Loucy (cell line): Measurements from ENCODE around the gene MMP11.

Experiments used
- EZH2phosphoT487 ChIP-seq: fragments of 200-600 bp; IDR thresholded peaks from 2 replicates; pipeline ENCODE4 v1.6.1; 2018; ENCODE audit warnings: antibody characterized with exemption, mild to moderate bottlenecking, moderate library complexity, borderline replicate concordance
- TF ChIP-seq, protein P1 (sequence below): fragments of 200-600 bp; sonication (generic); conservative IDR thresholded peaks from 2 replicates; pipeline ENCODE4 v1.5.1; 2014; ENCODE audit warnings: mild to moderate bottlenecking, antibody characterized with exemption, low read length

DNA sequence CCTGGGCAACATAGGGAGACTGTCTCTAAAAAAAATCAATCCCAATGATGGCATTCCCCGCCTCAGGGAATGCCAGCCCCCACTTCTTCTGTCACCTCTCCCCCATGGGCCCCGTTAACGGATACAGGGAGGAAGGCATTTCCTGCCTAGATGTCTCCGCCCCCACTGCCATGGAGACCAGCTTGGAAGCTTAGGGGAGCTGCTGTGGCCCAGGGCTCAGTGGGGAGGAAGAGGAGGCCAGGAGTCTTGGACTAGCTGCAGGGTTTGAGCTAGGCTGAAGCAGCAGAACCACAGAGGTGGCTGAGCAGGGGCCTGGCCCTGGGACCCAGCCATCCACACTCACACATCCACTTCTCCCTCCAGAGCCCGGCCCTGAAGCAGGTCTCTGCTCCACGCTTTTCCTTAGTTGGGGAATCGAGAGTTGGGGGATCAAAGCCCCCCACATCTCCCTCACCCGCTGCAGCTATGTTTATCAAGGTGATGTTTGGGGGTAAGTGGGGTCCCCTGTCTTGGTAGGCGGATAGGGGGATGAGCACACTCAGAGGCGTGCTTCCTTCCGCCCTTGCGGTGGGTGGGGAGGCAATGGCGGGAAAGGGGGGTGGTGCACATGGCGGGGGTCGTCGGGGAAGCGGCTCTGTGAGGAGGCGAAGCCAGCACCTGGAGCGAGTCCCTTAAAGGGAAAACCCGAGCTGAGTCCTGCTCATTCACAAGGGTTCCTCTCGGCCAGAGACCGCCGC is 9.6 kb upstream of the MMP11 start, which contains the start of gene C22orf15:
- TF ChIP-seq, protein P1, sequence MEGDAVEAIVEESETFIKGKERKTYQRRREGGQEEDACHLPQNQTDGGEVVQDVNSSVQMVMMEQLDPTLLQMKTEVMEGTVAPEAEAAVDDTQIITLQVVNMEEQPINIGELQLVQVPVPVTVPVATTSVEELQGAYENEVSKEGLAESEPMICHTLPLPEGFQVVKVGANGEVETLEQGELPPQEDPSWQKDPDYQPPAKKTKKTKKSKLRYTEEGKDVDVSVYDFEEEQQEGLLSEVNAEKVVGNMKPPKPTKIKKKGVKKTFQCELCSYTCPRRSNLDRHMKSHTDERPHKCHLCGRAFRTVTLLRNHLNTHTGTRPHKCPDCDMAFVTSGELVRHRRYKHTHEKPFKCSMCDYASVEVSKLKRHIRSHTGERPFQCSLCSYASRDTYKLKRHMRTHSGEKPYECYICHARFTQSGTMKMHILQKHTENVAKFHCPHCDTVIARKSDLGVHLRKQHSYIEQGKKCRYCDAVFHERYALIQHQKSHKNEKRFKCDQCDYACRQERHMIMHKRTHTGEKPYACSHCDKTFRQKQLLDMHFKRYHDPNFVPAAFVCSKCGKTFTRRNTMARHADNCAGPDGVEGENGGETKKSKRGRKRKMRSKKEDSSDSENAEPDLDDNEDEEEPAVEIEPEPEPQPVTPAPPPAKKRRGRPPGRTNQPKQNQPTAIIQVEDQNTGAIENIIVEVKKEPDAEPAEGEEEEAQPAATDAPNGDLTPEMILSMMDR = no peak
- no peak for TF ChIP-seq EZH2phosphoT487
